GM20431 (cell line): ENCODE measurements around the gene AASS.

ENCODE experiments used
- in situ Hi-C: fragments of 300-500 bp; cut with MseI, MboI; formaldehyde crosslinking; loops from one replicate; pipeline ENCODE4 v1.15.0; 2020; ENCODE audit warnings: low sequenced_read_pairs; ENCODE audit not compliant: unreplicated experiment

The AASS gene

DNA sequence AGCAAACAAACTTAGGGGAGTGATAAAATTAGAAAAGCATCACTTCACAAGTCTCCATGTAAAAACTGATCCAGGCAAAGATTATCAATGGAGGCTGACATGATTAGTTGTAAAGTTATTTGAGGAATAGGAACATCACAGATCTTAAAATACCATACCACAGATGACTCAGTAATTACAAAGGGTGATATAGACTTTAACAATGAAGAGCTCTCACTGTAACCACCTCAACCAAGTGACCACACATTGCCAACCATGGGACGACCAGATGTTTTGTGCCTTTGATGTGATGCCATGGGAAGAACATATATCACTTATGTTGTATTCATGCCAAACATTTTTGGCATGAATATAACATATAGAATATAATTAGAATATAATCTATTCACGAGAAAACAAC lies 11.7 kb downstream of the AASS start:
- in situ Hi-C loops, result no loop called here

DNA sequence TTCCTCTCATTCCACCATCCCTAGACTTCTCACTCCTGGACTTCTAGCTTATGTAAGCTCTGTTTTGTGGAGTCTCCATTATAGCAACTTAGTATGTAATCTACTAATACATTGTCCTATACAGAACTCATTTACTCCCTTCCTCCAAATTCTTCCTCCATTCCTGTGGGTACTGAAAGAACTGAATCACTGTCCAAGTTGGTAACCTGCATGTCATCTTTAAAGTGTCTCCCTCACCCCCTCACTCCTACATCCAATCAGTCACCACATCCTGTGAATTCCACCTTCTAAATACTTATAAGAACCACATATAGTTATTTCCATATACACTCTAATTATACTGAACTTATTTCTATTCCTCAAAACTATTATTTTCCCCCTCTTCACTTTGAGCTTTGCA lies 20.3 kb downstream of the AASS start:
- in situ Hi-C loops, result no loop called here

DNA sequence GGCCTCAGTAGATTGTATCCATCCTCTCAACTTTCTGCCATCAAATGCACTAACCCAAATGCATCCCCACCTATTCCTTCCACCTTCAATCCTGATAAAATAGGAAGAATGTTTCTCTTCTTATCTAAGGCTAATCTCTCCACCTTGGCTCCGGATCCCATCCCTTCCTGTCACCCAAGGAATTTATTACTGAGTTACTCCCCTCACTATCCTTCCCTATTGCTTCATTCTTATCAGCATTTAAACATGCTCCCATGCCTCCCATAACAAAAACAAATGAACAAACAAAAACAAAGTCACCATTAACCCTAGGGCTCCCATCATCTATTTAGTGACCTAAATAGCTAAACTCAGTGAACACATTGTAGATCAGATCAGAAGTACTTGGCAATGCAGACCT lies 25.3 kb downstream of the AASS start:
- in situ Hi-C loops, result no loop called here

DNA sequence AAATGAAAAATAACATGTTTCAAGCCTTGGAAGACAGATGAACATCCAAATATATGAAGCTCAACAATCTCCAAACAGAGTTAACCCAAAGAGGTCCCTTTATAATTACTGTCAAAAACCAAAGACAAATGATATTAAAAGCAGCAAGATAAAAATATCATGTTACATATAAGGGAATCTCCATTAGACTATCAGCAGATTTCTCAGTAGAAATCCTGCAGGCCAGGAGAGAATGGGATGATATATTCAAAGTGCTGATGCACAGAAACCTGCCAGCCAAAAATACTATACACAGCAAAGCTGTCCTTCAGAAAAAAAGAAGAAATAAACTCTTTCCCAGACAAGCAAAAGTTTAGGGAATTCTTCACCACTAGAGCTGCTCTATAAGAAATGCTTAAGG lies 41.0 kb downstream of the AASS start:
- in situ Hi-C loops, result no loop called here

DNA sequence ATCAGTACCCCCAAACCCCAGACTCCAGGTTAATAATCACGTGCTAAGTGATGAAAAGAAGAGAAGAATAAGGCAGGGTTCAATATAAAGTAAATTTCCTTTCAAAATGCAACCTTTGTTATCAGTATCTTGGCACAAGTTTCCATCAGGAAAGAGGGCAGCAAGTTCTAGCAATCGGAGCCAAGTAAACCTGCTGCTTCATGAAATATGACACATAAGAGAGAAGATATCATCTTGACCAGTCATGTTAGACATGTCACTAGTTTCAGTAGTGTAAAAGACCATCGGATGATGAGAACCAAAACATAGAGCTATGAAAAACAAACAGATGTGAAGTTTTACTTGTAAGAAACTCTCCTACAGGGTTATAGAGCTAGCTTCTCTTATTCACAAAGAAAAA lies 44.0 kb downstream of the AASS start:
- in situ Hi-C loops, result no loop called here

DNA sequence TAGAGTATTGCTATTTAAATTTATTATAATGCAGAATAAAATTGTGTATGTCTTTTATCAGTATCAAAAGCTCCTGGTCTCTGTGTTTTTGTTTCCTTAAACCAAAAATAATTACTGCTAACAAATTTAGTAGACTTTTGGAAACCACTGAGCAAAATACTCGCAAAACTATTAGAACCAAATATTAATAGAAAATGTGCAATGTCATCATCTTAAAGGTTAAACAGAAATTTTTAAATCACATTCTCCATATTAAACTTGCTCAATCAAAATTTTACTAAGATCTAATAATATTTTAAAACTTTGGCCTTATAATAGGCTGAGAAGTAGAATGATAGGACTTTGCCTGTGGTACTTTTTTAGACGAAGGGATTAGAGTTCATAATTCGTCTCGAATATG lies 48.4 kb downstream of the AASS start:
- in situ Hi-C loops, result no loop called here

DNA sequence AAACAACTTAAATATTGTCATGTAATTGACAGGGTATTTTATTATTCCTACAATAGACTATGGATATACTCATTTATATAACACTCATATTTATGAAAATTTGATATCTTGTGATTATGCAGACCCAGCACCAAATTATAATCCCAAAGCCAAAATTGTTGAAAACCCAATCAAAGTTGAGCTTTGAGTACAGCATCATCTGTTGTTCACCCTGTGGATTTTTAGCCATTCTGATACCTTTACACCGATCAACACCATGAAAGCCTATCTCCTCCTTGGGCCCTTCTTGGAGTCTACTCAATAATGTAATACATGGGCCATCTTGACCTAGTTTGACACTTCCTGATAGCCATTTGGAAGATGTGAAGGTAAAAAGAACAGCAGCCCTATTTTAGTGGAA lies 49.5 kb downstream of the AASS start:
- in situ Hi-C loops, result no loop called here

DNA sequence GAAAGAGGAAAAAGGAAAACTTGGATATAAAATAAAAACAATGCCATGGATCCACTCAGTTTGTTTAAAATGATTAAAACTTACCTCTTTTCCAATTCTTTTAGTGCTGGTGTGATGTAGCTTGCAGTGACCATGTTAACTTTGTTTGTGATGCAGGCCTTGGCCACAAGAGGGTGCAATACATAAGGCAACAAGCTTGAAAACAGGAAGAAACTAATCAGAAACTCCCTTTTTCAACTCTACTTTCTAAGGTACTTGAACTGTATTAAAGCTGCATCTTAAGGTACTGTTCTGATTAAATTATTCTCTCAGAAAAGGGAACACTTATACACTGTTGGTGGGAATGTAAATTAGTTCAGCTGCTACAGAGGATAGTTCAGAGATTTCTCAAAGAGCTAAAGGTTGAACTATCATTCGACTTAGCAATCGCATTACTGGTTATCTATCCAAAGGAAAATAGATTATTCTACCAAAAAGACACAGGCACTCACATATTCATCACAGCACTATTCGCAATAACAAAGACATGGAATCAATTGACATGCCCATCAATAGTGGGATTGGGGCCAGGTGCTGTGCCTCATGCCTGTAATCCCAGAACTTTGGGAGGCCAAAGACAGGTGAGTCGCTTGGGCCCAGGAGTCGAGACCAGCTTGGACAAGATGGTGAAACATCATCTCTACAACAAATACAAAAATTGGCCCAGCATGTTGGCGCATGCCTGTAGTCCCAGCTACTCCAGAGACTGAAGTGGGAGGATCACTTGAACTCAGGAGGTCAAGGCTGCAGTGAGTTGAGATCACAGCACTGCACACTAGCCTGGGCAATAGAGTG lies 50.9 kb downstream of the AASS start:
- in situ Hi-C loops, result no loop called here

DNA sequence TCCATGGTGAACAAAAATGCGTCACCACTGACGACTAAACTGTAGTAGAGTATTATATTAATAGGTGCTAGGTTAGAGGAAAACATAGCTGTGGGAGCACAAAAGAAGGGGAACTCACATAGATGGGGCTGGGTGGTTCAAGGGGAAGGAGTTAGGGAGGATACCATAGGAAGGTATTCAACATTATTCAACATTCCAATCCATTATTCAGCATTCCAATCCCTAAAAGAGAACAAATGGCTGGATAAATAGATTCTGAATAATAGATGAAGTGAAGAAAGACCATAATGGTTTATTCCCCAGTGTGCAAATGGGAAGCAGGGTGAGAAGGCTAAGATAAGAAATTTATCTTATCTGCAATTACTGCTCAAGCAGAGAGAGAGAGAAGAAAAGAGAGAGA lies 61.4 kb downstream of the AASS start:
- in situ Hi-C loops, result no loop called here

DNA sequence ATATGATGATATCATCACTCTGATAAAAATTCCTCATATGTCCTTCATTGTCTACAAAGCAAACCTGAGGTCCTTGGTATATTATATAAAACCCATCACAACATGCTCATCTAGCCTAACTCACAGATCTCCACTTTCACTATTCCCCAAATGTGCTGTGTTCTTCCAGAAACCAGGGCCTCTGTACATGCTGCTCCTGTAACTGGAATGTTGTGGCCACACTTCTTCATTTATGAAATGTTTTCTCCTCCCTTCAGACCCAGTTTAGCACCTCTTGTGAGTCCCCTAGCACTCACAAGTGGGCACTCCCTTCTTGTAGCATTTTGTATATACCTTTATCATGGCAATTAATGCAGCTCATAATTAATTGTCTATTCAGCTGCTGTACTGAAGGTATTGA lies 61.9 kb downstream of the AASS start:
- in situ Hi-C loops, result no loop called here

DNA sequence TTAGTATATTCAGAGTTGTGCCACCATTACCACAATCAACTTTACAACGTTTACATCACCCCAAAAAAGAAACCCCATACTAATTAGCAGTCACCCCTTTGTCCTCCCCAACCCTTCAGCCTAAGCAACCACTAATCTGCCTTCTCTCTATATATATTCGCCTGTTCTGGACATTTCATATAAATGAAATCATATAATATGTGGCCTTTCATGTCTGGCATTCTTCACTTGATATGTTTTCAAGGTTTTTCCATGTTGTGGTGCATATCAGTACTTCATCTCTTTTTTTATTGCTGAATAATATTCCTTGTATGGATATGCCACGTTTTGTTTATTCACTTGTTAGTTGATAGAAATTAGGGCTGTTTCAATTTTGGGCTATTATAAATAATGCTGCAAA lies 70.4 kb downstream of the AASS start:
- in situ Hi-C loops, result no loop called here

DNA sequence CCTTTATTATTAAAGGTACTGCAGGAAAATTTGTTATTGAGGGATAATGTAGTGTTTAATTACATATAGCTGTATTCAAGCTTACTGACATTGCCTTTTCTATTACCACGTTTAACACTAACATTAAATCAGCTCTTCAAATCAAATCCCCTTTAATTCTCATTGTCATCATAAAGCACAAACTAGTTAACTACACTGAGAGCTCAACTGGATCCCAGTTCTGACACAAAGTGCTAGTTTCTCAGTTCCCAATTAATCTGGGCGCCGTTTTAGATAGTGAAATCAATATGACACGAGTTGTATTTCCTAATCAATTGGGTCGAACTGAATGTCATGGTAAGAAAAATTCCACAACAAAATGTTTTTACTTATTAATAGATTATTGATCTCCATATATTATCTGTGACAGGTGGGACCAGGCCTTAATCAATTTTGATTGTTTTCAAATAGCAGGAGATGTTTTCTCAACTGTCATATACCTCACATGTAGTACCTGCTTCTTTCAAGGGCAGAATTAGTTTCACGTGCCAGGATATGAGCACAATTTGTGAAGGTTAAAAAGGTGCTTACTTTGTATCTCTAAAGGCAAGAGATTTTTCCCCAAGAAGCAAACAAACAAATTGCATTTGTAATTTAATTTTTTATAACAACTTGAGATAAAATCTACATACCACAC lies 71.0 kb downstream of the AASS start:
- in situ Hi-C loops, result no loop called here

DNA sequence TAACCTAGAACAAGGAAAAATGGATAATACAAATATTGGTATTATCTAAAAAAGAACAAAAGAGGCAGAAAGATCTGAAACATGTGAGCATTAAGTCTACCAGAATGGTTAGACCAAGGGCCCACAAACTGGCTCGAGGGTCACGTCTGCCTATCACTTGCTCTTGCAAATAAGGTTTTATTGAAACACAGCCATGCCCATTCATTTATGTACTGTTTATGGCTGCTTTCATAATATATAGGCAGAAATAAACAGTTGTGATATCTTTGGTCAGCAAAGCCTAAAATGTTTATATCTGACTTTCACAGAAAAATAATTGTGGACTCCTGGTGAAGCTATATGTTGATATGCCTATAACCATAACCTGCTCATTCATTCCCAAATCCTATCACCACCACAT lies 71.8 kb downstream of the AASS start:
- in situ Hi-C loops, result no loop called here

DNA sequence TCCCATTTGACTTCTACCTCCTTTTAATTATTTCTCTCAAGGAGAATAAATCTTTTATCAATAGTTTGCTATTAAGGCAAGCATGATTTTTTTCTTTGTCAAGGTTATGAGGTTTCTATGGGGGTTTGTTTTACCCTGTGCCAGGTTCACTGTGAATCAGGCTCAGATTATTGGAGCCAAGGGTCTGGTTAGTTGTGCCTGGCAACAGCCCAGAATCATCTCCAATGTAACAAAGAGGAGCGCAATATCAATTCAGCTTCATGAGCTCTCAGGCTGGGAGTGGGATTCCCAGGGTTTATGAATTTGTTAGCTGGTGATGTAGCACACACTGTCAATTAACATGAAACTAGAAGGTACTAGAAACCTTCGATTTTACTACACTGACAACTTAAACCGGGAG lies 73.2 kb downstream of the AASS start:
- in situ Hi-C loops, result no loop called here

DNA sequence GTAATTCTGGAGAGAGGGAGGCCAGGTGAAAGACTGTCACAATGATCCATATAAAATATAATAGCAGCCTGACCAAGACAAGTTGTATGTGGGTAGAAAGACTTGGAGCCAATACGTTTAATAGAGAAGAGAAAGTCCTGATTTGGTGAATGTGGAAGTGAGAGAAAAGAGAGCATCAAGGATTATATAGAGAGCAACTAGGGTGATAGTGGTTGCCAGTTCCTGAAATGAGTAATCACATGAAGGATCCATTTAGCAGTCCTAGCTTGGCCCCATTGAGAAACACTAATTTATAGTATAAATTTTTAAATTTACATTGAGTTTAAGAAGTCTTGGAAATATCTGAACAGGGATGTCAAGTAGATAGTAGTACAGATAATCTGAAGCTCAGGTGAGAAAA lies 74.0 kb downstream of the AASS start:
- in situ Hi-C loops, result no loop called here

DNA sequence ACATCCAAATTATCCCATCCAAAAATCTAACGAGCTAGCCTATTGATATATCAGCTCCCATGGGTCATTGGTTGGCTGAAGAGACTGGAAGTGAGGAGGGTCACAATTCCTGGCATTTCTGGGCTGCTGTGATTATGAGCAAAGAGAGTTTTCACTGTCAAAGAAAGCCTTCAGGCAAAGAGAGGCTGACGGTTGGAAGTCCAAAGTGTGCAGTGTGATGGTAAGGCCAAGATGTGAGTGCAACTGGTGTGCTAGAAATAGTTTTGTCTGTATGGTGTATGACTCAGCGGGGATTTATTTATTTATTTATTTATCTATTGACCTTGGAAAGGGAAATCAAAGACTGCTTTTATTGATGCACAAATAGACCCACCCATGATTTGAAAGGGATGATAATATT lies 75.0 kb downstream of the AASS start:
- in situ Hi-C loops, result no loop called here

DNA sequence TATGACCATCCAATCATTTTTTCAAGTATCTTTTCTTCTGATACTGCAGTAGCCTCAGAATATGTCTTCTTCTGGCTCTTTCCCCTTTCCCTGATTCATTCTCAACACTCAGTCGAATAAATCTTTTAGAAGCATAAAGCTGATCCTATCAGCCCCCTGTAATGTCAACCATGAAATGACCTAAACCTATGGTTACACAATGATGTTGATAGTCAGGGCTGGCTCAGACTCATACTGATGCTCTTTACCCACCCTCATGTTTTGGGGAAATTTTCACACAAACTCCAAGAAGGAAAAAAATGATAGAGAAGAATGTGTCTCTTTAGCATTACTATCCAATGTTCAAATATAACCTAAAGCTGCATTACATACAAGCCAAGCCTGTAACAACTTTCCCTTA lies 76.0 kb downstream of the AASS start:
- in situ Hi-C loops, result no loop called here

DNA sequence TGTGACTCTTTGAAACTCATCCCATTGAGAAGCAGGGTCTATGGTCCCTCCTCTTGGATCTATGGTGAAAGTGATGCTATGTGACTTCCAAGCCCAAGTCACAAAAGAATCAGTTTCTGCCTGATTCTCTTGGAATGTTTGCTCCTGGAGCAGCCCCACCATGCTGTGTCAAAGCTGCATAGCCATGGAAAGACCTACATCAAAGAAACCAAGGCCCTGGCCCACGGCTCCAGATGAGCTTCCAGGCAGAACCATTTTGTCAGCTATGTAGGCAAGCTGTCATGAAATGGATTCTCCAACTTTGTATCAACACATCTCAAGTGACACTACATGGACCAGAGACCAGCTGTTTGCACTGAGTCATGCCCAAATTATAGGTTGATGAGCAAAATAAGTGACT lies 77.0 kb downstream of the AASS start:
- in situ Hi-C loops, result no loop called here

DNA sequence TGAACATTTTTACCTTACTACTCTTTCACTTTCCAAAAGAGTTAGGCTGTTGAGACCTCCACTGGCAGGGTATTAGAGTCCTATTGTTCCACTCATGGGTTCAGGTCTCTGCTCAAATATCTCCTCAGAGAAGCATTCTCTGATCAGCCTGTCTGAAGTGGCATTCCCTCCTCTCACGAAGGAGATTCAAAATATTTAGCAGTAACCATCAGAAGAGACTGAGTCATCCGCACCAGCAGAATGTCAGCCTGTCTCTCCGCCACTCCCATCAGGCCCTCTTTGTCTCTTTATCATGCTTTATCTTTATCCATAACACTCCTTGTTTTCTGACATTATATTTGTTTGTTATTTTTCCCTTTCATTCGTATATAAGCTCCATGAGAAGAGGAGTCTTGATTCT lies 79.1 kb downstream of the AASS start:
- in situ Hi-C loops, result no loop called here

DNA sequence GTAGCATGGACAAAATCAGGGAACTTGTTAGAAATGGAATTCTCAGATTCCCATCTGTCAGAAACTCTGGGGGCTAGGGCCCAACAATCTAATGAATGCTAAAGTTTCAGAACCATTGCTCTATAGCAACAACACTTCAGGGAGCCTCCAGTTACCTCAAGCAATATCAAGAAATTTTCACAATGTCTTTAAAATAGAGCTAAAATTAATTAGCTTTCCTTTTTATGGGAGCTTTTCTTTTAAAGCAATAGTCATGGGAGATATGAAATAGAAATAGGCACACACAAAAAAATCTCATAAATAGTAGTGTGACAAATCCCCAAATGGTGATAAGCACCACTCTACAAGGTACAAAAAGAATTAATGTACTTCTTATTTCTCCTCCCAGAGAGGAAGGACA lies 80.9 kb downstream of the AASS start:
- in situ Hi-C loops, result no loop called here

DNA sequence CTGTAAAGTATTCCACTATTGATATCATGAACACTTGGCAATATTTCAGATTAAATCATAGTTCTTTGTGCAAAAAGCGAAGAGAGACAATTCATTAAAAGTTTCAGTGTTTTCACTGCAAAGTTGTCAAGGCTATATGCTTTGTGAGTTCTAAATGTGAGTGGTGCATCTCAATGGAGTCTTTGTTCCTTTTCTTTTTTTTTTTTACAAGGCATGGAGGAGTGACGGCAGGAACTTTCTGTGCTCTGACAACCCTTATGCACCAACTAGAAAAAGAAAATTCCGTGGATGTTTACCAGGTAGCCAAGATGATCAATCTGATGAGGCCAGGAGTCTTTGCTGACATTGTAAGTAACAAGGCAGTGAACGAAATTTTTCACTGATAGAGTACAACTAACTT lies 84.5 kb downstream of the AASS start:
- in situ Hi-C loops, result no loop called here

DNA sequence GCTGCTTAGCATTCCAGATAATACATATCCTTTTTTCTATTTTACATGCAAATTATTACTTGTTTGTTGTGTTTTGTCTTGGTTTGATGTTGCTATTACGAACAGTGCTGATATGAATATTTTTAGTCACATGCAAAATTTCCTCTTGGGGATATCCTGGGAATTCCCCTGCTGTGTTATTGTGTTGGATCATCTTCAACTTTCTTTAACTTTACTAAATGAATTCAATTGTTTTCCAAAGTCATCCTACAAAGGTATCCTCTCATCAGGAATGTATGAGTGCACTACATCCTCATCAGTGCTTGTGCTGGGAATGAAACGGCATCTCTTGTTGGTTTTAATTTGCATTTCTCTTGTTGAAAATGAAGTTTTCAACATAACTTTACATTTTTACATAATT lies 87.1 kb downstream of the AASS start:
- in situ Hi-C loops, result no loop called here
